ENCODE measurements around the gene THOC6. TPM values are rescaled to one million over a fixed set of nuclear protein-coding genes. Genes with fewer than 3 reads are reported as not detected.

Gene THOC6
- total RNA-seq, result 45.0 TPM

DNA sequence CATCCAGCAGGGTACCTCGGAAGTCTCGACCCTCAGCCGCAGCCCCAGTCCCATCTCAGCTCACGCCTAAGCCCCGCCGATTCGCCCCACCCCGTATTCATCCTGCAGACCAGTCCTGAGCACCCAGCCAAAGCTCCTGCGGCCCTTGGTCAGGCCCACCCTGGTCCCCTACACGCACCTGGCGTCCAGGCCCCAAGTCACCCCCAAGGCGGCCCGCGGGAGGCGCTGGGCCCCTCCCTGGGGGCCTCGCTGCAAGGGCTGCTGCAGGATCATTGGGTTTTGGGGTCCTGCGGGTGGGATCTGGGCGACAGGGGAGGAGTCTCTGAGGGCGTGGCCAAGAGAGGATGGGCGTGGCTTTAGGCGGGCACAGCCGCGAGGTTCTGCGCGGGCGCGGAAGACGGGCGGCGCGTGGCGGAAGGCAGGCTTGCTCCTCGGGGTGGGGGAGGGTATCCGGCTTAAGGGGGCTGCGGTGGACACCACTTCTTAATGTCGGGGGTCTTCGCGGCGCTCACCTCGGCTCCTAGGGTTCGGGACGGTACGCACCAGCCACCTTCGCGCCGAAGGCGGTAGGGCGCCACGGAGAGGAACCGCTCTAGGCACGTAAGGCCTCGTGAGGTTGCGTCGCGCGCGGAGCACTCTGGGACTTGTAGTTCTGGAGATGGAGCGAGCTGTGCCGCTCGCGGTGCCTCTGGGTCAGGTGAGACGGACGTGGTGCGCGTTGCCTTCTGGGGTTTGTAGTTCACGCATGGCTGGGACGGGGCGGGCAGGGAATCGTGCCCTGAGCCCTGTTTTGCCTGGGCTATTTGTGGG lies at the start of gene THOC6, which contains the start of gene HCFC1R1:
THOC6 (plus strand) TSS at position 367 of the 810 bp plus-strand sequence; CDS start at position 659, 292 bp downstream.
HCFC1R1 (minus strand) TSS at position 274 of the 810 bp plus-strand sequence; CDS start at position 273, 1 bp downstream.
- DNase-seq (ENCODE audit: low read depth in 2 of 3, low spot score in 2 of 3), result peak; percentile 93 to 98 (median 97)

DNA sequence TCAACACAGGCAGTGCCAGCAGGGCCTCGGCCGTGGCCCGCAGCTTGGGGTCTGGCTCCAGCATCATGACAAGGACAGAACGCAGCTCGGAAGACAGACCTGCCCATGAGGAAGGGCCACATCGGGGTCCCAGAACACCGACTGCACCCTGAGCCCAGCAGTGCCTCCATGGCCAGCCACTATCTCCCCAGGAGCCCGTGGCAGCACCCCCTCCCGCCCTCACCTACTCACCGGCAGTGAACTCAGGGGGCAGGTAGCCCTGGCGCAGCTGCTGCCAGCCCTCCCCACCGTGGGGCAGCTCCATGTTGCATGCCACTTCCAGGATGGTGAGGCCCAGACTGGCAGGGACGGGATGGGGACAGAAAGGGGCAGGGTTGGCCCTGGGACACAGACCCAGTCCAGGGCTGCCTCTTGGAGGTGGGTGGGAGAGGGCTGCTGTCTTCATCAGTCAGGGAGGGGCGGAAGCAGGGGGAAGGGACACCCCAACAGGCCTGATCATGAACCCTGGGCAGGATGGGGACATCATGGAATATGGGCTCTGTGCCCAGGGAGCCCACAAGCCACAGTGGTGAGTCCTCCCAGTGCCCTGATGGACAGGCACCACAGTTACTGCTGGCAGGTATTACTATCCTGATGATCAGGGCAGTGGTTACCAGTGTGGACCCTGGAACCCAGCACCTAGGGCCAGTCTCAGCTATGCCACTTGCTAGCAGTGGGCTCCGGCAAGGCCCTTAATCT lies 49.3 kb upstream of the THOC6 start:
- no peak for DNase-seq (ENCODE audit: low read depth in 2 of 3, low spot score in 2 of 3)

DNA sequence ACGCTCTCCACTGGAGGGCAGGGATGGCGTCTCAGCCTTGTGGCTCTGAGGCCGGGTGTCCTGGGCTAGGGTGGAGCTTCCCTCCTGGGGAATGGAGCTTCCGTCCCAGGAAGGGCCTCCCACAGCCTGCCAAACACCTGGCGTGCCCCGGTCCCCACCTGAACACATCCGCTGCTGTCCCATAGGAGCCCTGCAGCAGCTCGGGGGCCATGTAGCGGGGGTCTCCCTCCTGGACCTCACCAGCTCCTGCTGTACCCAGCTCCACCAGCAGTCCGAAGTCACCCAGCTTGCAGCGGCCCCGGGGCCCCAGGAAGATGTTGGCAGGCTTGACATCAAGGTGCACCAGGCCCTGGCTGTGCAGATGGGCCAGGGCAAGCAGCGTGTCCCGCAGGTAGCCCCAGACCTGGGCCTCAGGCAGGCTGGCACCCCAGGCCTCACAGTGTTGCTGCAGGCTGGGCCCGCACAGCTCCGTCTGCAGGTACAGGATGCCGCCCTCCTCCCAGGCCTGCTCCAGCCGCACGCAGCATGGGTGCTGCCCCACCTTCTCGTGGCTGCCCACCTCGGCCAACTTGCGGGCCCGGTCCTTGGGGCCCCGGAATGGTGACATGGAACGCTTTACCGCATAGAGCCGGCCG lies 48.6 kb upstream of the THOC6 start:
- DNase-seq (ENCODE audit: low read depth in 2 of 3, low spot score in 2 of 3), result no peak

DNA sequence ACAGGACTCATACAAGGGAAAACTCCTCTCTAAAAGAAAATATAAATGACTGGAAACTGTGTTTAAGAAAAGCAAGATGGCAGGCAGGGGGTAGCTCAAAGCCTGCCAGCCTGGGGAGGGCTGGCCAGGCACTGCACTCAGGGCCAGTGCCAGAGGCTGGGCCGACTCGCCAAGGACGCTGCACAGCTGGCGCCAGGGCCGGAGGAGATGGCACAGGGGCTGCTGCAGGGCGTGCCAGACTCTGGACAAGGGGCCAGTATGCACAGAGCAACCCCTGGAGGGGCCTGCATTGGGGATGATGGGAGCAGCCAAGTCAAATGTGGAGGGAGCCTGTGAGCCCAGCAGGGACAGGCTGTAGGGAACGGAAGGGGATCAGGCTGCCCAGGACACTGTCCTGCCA lies 47.6 kb upstream of the THOC6 start:
- no peak for DNase-seq (ENCODE audit: low read depth in 2 of 3, low spot score in 2 of 3)

DNA sequence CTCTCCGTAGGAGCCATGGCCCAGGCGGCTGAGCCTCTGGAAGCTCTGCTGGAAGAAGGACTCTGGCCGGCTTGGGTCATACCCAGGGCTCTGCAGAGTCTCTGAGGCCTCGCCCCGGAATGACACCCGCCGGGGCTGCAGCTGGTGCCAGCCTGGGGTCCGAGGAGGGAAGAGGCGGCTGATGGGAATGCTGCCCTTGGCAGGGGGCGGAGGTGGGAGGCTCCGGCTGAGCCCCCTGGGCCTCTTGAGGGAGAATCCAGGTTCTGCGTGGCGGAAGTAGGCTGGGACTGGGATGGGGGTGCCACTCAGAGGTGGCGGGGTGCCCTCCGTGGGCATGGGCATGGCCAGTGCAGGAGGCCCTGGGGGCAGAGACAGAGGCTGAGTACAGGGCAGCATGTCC lies 47.2 kb upstream of the THOC6 start:
- DNase-seq (ENCODE audit: low read depth in 2 of 3, low spot score in 2 of 3), result no peak

DNA sequence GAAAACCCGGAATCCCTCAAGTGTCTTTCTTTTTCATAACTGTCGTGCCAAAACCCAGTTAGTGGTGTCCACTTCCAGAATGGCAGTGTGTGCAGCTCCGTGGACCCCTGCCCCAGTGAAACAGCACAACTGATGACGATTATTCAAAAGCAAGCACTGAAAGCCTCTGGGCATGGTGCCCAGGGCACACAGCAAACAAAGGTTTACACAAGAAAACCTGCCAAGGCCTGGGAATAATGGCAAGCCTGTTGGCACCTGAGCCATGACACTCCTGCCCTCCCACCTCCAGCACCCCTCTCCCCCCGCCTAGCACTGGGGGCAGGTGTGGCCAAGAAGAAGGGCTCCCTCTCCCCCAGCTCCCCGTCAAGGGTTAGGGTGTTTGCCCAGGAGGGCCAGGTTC lies 46.4 kb upstream of the THOC6 start:
- no peak for DNase-seq (ENCODE audit: low read depth in 2 of 3, low spot score in 2 of 3)

DNA sequence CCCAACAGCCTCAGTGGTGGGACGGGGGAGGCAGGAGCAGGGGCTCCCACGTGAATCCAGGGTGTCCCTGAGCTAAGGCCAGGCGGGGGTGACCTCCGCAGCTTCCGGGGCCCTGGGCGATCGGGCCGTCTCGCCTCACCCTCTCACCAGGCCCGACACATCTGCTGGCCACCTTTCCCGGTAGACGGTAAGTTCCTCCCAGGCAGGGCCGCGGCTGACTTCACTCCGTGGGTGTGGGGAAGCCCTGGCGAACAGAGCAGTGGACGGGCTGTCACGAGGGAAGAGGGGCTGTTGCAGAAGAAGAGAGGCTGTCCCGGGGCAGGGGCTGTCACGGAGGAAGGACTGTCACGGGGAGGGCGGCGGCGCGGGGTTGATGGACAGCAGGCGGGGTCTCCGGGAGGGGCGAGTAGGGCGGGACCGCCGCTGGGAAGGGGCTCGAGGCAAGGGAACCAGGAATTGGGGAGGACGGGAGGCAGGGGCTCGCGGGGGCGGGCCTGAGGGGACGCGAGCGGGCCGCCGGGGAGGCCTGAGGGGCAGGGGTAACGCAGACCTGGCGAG lies 44.1 kb upstream of the THOC6 start:
- no peak for DNase-seq (ENCODE audit: low read depth in 2 of 3, low spot score in 2 of 3)

DNA sequence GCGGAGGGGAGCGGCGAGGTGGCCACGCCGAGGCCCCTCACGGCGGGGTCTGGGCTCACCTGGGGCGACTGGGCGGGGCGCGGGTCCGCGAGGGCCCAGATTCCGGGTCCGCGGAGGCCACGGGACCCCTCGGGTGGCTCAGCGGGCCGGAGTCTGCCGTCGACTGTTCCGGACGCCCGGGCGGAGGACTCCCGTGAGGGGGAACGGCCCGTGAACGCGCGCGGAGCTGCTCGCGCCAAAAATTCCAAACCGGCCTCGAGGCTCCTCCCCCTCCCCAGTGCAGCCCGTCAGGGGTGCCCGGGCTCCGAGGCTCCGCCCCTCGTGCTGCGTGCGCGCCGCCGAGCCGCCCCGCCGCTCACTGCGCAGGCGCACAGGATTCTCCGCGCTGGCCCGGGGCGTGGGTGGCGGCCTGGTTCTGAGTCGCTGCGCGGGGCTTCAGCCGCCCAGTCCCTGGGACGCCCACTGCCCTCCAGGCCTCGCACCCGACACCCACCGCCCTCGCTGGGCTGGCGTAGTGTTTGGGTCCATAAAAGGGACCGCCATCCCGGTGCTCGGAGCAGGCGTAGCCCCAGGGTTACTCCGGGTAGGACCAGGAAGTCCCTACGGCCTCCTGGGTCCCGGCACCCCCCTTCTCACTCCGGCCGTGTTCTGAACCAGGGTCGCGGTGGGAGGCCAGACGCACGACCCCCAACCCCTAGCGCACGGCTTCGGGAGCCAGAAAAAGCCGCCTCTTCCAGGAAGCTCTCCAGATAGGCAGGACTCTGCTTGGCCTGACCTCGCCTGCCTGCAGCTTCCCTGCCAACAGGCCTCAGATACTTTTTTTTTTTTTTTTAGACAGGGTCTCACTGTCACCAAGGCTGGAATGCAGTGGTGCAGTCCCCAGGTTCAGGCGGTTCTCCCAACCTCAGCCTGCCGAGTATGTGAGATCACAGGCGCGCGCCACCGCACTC lies 43.3 kb upstream of the THOC6 start, which contains the start of gene PKMYT1:
PKMYT1 (minus strand) TSS at position 220 of the 950 bp plus-strand sequence. CDS start 789 bp downstream, outside the sequence.
- peak; percentile 88 to 91 (median 91) for DNase-seq (ENCODE audit: low read depth in 2 of 3, low spot score in 2 of 3)

DNA sequence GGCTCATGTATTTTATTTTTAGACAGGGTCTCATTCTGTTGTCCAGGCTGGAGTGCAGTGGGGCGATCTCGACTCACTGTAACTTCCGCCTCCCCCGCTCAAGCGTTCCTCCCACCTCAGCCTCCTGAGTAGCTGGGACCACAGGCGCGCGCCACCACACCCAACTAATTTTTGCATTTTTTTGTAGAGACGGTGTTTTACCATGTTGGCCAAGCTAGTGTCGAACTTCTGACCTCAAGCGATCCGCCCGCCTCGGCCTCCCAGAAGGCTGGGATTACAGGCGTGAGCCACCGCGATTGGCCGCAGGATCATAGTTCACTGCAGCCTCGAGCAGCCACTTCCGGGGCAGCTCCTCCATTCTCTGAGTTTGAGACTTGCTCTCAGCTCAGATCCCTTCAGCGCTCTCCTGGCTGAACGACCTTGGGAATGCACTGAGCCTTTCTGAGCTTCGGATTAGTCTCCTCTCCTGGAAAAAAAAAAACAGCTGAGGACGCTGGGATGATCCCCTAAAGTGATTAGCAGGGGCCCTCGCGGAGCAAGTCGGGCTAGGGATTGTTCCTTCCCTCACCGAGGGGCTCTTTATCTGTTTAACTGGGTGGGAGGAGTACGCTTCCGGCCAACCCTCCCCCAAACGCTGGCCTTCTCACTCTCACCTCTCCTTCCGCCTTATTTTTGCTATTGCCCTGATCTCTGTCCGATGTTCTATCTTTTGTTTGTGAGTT lies 42.5 kb upstream of the THOC6 start:
- no peak for DNase-seq (ENCODE audit: low read depth in 2 of 3, low spot score in 2 of 3)

DNA sequence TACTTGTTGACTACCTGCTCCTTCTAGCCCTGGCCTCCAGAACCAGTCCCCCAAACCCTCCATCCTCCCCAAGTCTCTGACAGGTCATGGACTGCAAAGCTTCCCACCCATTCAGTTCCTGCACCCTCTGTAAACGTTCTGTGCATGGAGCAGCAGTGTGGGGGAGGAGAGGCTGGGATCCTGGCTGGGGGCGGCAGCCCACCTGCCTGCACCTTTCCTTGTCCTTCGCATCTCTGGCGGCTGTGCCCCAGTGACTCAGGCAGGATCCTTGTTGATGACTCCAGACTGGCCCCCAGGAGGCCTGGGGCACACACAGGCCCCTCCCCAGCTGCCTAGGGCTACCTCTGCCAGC lies 42.0 kb upstream of the THOC6 start:
- no peak for DNase-seq (ENCODE audit: low read depth in 2 of 3, low spot score in 2 of 3)

DNA sequence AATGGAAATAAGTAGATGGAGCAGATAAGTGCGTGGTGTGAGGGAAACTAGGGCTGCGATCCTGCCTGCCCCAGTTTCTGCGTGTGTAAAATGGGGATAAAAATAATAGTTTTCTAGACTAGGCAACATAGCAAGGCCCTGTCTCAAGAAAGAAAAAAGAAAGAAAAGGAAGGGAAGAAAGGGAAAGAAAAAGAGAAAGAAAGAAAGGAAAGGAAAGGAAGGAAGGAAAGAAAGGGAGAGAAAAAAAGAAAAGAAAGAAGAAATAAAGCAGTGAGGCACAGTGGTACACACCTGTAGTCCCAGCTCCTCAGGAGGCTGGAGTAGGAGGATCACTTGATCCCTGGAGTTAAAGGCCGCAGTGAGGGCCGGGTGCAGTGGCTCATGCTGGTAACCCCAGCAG lies 41.4 kb upstream of the THOC6 start:
- no peak for DNase-seq (ENCODE audit: low read depth in 2 of 3, low spot score in 2 of 3)

DNA sequence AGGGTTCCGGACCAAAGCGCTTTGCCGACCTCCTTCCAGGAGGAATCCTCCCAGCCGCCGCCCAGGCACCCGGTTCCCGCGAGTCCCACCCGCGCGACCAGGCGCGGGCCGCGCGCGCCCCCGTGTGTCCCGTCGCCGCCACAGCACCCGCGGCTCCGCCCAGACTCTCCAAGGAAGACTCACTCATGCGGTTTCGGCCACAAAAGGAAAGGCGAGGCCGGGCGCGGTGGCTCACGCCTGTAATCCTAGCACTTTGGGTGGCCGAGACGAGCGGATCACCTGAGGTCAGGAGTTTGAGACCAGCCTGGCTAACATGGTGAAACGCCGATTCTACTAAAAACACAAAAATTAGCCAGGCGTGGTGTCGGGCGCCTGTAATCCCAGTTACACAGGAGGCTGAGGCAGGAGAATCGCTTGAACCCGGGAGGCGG lies 40.1 kb upstream of the THOC6 start:
- peak in 2 of 3 donors; percentile 55 to 66 for DNase-seq (ENCODE audit: low read depth in 2 of 3, low spot score in 2 of 3)

DNA sequence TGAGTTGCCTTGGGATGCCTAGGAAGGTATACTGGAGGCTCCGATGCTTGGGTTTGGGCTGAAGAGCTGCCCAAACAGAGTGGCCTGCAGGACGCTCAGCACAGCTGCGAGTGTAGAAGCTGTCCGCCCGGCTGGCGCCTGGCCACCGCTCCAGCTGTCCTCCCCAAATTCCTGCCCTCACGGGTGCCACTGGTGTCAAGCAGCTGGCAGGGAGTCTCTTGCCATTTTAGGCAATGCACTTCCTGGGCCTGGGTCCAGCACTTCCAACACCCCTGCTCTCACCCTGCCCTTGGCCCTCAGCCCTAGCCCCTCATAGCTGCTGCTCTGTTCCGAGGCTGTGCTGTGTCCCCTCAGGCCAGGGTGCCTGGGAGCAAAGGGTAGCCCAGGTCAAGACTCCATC lies 38.4 kb upstream of the THOC6 start:
- DNase-seq (ENCODE audit: low read depth in 2 of 3, low spot score in 2 of 3), result no peak

DNA sequence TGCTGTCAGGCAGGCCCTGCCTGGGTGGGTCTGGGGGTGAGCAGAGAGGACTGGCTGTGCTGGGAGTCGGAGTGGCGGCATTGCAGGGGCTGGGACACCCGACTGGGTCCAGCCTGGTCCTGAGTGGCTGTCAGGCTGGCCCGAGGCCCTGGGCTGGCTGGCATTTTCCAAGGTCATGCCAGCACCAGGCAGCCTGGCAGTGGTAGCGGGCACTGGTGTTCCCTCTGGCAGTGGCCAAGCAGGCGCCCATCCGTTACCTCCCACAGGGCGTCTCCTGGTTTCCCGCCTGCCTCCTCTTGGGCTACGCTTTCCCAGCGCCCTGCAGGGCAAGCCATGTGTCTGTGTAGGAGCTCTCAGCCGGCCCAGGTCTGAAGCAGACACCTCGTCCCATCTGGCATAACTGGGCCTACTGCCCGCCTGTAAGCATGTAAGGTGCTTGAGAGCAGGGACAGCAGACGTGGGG lies 37.9 kb upstream of the THOC6 start:
- no peak for DNase-seq (ENCODE audit: low read depth in 2 of 3, low spot score in 2 of 3)

DNA sequence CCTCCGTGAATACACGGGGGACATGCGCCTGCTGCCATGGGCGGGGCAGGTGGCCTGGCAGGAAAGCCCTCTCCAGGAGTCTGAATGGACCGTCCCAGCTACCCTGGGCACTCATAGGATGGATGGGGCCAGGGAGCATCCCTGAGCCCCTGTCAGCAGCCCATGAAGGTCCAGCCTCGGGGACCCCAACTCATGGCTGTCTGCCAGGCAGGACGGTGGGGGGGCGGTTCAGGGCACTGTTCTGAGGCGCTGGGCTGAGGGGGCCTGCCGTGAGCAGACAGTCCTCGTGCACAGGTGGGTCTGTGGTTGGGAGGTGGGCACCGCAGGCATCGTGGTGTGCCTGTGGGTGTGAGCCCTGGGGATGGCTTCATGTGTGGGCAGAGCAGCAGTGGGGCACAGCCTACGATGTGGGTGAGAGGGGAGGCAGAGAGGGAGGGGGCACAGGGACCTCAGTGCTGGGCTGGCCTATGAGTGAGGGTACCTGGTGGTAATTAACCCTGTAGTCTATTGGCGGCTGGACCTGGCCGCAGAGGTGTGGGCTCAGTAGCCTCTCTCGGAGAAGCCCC lies 37.1 kb upstream of the THOC6 start:
- no peak for DNase-seq (ENCODE audit: low read depth in 2 of 3, low spot score in 2 of 3)

DNA sequence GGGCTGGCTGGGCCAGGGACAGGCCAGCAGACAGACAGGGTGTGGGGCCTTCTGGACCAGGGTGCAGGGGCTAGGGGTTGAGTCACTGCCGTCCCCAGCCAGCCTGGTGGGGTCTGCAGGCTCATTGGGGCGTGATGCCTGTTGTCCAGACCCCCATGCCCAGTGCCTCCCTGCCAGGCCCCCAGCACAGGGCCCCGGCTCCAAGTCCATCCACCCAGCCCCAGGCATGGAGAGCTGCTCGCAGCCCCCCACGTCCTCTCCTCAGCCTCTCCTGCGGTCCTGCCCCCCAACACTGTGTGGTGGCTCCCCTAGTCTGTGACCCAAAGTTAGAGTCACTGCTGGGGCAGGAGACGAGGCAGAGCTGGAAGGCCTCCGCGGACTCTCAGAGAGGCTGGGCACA lies 36.5 kb upstream of the THOC6 start:
- DNase-seq (ENCODE audit: low read depth in 2 of 3, low spot score in 2 of 3), result no peak

DNA sequence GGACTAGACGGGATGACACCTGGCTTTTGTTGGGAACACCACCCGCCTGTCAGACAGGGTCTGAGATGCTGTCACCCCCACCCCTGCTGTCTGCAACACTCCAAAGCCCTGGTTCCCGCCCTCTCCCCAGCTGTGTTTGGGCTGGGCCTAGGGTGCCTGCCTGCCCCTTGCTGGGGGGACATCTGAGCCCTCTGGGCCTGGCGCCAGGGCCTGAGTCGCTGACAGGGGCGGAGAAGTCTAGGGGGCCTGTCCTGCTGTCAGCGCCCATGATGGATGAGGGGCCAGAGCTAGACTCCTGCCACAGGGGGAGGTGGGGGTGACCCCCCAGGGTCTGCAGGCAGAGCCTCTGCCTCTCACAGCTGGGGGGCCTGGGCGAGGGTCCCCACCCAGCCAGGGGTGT lies 36.0 kb upstream of the THOC6 start:
- DNase-seq (ENCODE audit: low read depth in 2 of 3, low spot score in 2 of 3), result no peak

DNA sequence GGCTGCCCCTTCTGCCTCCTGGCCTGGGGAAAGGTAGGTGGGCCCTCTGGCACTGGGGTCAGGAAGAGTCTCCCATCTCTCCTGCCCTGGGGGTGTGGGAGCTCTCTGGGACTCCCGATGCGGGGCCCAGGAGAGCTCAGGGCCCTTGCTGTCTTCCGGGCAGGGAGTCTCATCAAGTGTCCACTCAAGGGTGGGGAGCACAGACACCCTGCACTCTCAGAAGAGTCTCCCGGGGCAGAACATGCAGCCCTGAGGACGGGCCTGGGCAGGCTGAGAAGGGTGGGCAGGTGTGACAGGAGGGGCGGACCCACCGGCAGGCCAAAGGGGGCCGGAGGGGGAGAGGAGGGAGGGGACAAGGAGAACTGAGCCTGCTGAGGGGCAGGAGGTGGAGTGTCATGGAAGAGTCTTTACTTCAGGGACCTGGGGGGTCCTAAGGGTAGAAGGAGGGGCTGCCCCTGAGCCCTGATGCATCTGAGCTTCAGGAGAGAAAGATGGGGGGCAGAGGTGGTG lies 35.2 kb upstream of the THOC6 start:
- no peak for DNase-seq (ENCODE audit: low read depth in 2 of 3, low spot score in 2 of 3)

DNA sequence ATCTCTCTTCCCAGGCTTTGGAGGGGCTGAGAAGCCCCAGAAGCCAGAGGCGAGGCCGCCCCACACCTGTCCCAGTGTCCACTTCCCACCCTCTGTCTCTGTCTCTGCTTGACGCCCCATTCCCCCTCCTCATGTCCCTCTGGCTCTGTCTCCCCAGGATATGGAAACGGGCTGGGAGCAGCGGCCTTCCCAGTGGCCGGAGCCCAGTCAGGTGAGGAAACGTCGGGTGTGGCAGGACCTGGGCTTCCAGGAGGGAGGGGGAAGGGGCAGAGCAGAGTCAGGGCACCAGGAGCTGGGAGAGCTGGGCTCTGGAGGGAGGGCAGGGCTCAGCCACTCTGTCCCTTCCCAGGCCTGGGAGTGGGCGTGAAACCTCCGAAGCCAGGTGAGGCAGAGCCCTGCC lies 32.9 kb upstream of the THOC6 start:
- DNase-seq (ENCODE audit: low read depth in 2 of 3, low spot score in 2 of 3), result no peak

All from hematopoietic multipotent progenitor cell (in vitro differentiated cells).